A549 treated with Hydrocortisone at 1 μM for 4 hours (cell line): Measurements from ENCODE around the gene DNALI1. TPM values are rescaled to one million over a fixed set of nuclear protein-coding genes. Genes with fewer than 3 reads are reported as not detected.

Source experiments
- total RNA-seq: library from RNA; stranded (reverse); fragments of 200-300 nt; extraction: Qiagen RNA extraction; gene quantifications from 5 replicates; pipeline ENCODE4 v1.2.3, GENCODE V29; 2022

DNALI1 gene
- total RNA-seq, result 0.05 to 0.16 TPM (median 0.05 TPM) in 3 of 5 replicates, not detected in the others

GRCh38 chr1:37556712-37557196 is at the start of gene DNALI1:
Gene DNALI1, plus strand, starts transcription at chr1:37556940. Its CDS starts 55 bp downstream, at chr1:37556995.

DNA sequence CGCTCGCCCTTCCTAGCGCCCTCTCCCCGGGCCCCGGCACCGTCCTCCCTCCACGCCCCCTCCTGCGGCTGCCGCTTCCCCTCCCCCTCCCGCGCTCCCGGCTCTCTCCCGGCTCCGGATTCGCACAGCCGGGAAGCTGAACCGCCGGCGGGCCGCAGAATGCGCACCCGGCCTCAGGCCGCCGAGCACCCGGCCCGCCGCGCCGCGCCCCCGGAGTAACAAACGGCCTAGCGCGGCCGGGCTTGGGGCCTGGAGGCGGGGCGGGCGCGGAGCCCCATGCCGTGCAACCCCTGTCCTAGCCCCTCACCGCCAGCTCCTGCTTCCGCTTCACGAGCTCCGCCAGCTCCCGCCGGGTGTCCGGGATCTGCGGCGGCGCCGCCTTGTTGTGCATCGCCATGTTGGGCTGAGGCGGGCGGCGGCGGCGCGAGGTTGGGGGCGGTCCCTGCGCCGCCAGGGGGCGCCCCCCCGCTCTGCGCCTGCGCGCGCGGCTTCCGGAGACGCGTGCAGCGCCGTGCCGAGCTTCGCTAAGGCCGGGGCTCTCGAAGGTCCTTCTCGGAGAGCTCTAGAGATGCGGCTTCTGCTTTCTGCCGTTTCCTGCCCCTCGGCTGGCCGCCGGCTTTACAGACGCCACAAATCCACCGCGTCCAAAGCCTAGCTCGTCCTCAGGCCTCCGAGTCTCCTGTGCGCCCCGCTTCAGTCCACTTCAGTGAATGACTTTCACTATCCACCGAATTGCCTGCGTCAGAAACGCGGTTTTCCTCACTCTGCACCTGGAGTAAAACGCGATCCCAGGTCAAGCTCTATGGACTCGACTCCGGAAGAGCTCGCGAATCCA is 42.2 kb upstream of the DNALI1 start, which contains the start of gene MEAF6:
MEAF6 (minus strand) TSS at position 417 of the 835 bp plus-strand sequence; CDS start at position 397, 20 bp downstream.

DNA sequence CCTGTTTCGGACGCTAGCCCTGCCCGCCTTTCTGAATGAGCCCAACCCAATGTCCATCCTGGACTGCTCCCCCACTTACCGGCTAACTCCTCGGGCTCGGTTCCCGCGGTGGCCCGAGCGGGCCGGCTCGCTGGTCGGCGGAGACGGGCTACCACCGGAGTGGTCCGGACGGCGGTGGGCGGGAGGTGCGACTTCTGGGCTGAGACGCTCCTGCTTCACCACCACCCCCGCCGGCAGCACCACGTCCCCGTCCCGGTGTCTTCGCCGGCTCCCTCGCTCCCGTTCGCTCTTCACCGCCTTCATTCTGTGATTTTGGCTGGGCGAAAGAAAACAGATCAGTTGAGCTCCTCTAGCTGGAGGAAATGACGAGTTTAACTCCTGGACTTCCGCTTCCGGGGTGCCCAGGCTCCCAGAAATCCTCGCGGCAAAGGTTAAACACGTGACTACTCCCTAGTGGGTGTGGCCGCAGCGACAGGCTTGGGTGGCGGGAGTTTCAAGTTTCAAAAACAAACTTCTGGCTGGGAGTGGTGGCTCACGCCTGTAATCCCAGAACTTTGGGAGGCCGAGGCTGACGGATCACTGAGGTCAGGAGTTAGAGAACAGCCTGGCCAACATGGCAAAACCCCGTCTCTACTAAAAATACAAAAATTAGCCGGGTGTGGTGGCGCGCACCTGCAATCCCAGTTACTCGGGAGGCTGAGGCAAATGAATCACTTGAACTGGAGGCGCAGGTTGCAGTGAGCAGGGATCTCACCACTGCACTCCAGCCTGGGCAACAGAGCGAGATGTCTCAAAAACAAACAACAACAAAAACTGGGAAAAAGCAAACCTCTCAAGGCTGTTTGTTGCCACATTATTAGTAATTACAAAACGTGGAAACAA is 2.6 kb upstream of the DNALI1 start, which contains the start of gene SNIP1:
SNIP1 (minus strand) TSS at position 367 of the 882 bp plus-strand sequence; CDS start at position 303, 64 bp downstream.

GRCh38 chr1:37595440-37596181 is 38.9 kb downstream of the DNALI1 start, which contains the start of gene GNL2:
Gene GNL2, minus strand, starts transcription at chr1:37595937. Its CDS starts 115 bp downstream, at chr1:37595822.

Other genes starting within 250 kb of the DNALI1 start
- gene ZC3H12A, start 82.4 kb upstream of the DNALI1 start, total RNA-seq, result 35.4 to 54.7 TPM (median 46.9 TPM) in 5 replicates
- gene MEAF6, start 42.2 kb upstream of the DNALI1 start, total RNA-seq, result 44.8 to 70.2 TPM (median 54.3 TPM) in 5 replicates
- 11.0 to 14.8 TPM (median 13.0 TPM) in 5 replicates for gene SNIP1, start 2.6 kb upstream of the DNALI1 start, total RNA-seq
- 49.6 to 67.9 TPM (median 52.4 TPM) in 5 replicates for gene GNL2, start 39.0 kb downstream of the DNALI1 start, total RNA-seq
- gene RSPO1, start 78.0 kb downstream of the DNALI1 start, total RNA-seq, result 0.08 to 0.36 TPM (median 0.13 TPM) in 5 replicates
- 47.0 to 53.1 TPM (median 48.4 TPM) in 5 replicates for gene CDCA8, start 135.6 kb downstream of the DNALI1 start, total RNA-seq
- gene EPHA10, start 208.2 kb downstream of the DNALI1 start, total RNA-seq, result 1.0 to 1.5 TPM (median 1.1 TPM) in 5 replicates
- gene MANEAL, start 236.9 kb downstream of the DNALI1 start, total RNA-seq, result 23.6 to 25.8 TPM (median 25.4 TPM) in 5 replicates